ENCODE measurements around the gene ANKRD22.
A peak's percentile ranks its signal among the peaks of the same experiment; 100 is the strongest.
"Not testable (repeated sequence)": the region's sequence is repeated elsewhere in the genome, so short reads cannot be mapped to it uniquely, and the experiment has no call there.

Gene ANKRD22

GRCh38 chr10:88888810-88889445, 37.3 kb upstream of the ANKRD22 start:
- Histone ChIP-seq H3K36me3 (ENCODE audit: control insufficient read depth, insufficient read depth, low read length, severe bottlenecking) (no peaks in the 10 kb centered on the region), H3K4me3 (ENCODE audit: low read length) (no peak overlapping the region), H3K27me3 (replicated peaks; ENCODE audit: control insufficient read depth, insufficient read depth, low read length) (no peaks in the 10 kb centered on the region), H3K4me1 (ENCODE audit: control insufficient read depth, insufficient read depth, low read length) (peaks cover 49% of the 10 kb centered on the region), H3K9me3 (ENCODE audit: control insufficient read depth, low read length) (no peaks in the 10 kb centered on the region), H3K9ac (ENCODE audit: low read length) (no peak overlapping the region)
- DNase-seq (ENCODE audit: low read depth) = no peak

GRCh38 chr10:88886557-88886956, 34.9 kb upstream of the ANKRD22 start:
- Histone ChIP-seq H3K9me3 (ENCODE audit: control insufficient read depth, low read length) (no peaks in the 10 kb centered on the region), H3K4me3 (ENCODE audit: low read length) (no peak overlapping the region), H3K9ac (ENCODE audit: low read length) (no peak overlapping the region), H3K27me3 (replicated peaks; ENCODE audit: control insufficient read depth, insufficient read depth, low read length) (no peaks in the 10 kb centered on the region), H3K36me3 (ENCODE audit: control insufficient read depth, insufficient read depth, low read length, severe bottlenecking) (no peaks in the 10 kb centered on the region), H3K4me1 (ENCODE audit: control insufficient read depth, insufficient read depth, low read length) (peaks cover 47% of the 10 kb centered on the region)
- DNase-seq (ENCODE audit: low read depth) = peak; percentile 21

GRCh38 chr10:88883448-88883809, 31.8 kb upstream of the ANKRD22 start:
- no peaks in the 10 kb centered on the region for H3K36me3 ChIP-seq (ENCODE audit: control insufficient read depth, insufficient read depth, low read length, severe bottlenecking)
- H3K4me3 ChIP-seq (ENCODE audit: low read length) = peak overlapping the region; percentile 85
- no peaks in the 10 kb centered on the region for H3K9me3 ChIP-seq (ENCODE audit: control insufficient read depth, low read length)
- H3K9ac ChIP-seq (ENCODE audit: low read length) = peak overlapping the region; percentile 52
- no peaks in the 10 kb centered on the region for H3K27me3 ChIP-seq (replicated peaks; ENCODE audit: control insufficient read depth, insufficient read depth, low read length)
- peak; percentile 13 for DNase-seq (ENCODE audit: low read depth)
- H3K4me1 ChIP-seq (ENCODE audit: control insufficient read depth, insufficient read depth, low read length) = peaks cover 31% of the 10 kb centered on the region

- DNase-seq (ENCODE audit: low read depth) = peak; percentile 78
- peak overlapping the region; percentile 85 for H3K4me3 ChIP-seq (ENCODE audit: low read length)
- H3K9me3 ChIP-seq (ENCODE audit: control insufficient read depth, low read length) = not testable (repeated sequence)
These were observed 31.2 kb upstream of the ANKRD22 start for GRCh38 chr10:88882646-88883447.

DNA sequence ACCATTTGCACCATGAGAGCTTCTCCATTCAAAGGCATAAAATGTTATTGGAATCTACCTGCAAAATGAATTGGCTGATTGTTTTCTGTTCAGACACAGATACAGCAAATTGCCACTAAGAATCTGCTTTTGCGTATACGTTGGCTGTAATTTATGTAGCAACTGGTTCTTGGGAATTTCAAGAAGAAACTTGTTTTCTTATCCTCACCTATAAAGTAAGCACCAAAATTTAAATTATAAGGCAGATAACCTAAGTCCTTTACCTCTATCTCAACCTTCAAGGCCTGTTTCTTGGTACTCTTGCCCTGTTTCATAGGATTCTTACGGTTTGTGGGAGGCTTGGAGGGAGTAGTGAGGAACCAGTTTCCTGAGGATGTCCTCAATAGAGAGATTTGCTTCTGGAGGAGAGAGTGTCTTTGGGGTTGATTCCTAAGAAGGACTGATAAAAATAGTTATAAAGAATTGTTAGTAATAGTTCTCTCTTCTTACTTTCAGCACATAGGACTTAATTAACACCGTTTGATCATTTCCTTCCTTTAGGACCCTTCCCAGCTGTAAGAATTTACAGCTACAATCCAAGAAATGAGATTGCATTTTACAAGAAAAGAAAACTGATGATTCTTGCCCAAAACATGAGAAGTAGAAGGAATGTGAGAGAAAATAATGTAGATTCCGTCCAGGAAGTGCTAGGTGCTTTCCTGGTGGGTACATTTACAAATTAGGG, 30.4 kb upstream of the ANKRD22 start:
- peak; percentile 19 for DNase-seq (ENCODE audit: low read depth)
- H3K36me3 ChIP-seq (ENCODE audit: control insufficient read depth, insufficient read depth, low read length, severe bottlenecking) = no peaks in the 10 kb centered on the region
- H3K4me1 ChIP-seq (ENCODE audit: control insufficient read depth, insufficient read depth, low read length) = peaks cover 31% of the 10 kb centered on the region
- H3K27me3 ChIP-seq (replicated peaks; ENCODE audit: control insufficient read depth, insufficient read depth, low read length) = no peaks in the 10 kb centered on the region
- no peaks in the 10 kb centered on the region for H3K9me3 ChIP-seq (ENCODE audit: control insufficient read depth, low read length)
- H3K4me3 ChIP-seq (ENCODE audit: low read length) = peak overlapping the region; percentile 85
- H3K9ac ChIP-seq (ENCODE audit: low read length) = peak overlapping the region; percentile 87

More at GRCh38 chr10:88882646-88883447, 31.2 kb upstream of the ANKRD22 start:
- H3K27me3 ChIP-seq (replicated peaks; ENCODE audit: control insufficient read depth, insufficient read depth, low read length); H3K36me3 ChIP-seq (ENCODE audit: control insufficient read depth, insufficient read depth, low read length, severe bottlenecking): not testable (repeated sequence)
- peak overlapping the region; percentile 87 for H3K9ac ChIP-seq (ENCODE audit: low read length)
- peaks cover 31% of the 10 kb centered on the region for H3K4me1 ChIP-seq (ENCODE audit: control insufficient read depth, insufficient read depth, low read length)

GRCh38 chr10:88881320-88881719, 29.7 kb upstream of the ANKRD22 start:
- H3K9me3 ChIP-seq (ENCODE audit: control insufficient read depth, low read length) = no peaks in the 10 kb centered on the region
- H3K27me3 ChIP-seq (replicated peaks; ENCODE audit: control insufficient read depth, insufficient read depth, low read length) = no peaks in the 10 kb centered on the region
- peak; percentile 40 for DNase-seq (ENCODE audit: low read depth)
- H3K36me3 ChIP-seq (ENCODE audit: control insufficient read depth, insufficient read depth, low read length, severe bottlenecking) = no peaks in the 10 kb centered on the region
- H3K4me3 ChIP-seq (ENCODE audit: low read length) = peak overlapping the region; percentile 85
- H3K4me1 ChIP-seq (ENCODE audit: control insufficient read depth, insufficient read depth, low read length) = peaks cover 31% of the 10 kb centered on the region
- peak overlapping the region; percentile 87 for H3K9ac ChIP-seq (ENCODE audit: low read length)

DNA sequence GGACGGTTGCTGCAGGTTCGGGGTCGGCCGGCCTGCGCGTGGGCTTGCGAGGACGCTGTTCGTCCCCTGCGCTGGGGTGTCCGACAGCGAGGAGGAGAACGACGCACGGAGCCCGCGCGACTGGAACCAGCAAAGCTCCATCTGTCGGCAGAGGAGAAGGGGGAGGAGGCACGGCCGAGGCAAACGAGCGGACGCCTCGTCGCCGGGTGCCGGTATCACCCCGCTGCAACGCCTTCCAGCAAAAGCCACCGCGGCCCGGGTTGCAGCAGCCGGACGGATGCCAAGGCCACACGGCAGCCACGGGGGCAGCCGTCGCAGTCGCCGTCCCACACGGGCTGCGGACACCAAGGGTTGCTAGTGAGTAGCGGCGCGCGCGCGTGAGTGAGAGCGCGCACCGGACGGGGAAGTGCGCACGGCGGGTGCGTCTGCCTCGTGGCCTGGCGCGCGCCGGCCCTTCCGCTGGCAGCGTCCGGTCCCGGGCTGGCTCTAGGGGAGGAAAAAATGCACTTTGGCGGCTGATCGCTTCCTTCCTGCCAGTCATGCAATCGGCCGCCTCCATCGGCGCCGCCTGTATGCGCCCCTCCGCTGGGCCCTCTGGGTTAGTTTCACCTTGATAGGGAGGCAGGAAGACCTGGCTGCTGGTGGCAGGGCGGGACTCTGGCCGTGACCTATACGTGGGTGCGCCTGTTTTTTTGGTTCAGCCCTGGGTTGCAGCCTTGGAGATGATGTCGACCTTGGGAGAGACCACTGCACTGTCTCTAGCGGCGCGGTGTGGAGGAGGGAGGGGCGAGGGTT, 28.8 kb upstream of the ANKRD22 start:
- Histone ChIP-seq H3K9me3 (ENCODE audit: control insufficient read depth, low read length) (no peaks in the 10 kb centered on the region), H3K36me3 (ENCODE audit: control insufficient read depth, insufficient read depth, low read length, severe bottlenecking) (no peaks in the 10 kb centered on the region), H3K4me1 (ENCODE audit: control insufficient read depth, insufficient read depth, low read length) (peaks cover 31% of the 10 kb centered on the region), H3K4me3 (ENCODE audit: low read length) (peak overlapping the region; percentile 85), H3K27me3 (replicated peaks; ENCODE audit: control insufficient read depth, insufficient read depth, low read length) (no peaks in the 10 kb centered on the region), H3K9ac (ENCODE audit: low read length) (peak overlapping the region; percentile 87)
- peak; percentile 93 for DNase-seq (ENCODE audit: low read depth)

- H3K4me1 ChIP-seq (ENCODE audit: control insufficient read depth, insufficient read depth, low read length) = peaks cover 31% of the 10 kb centered on the region
- peak; percentile 33 for DNase-seq (ENCODE audit: low read depth)
- no peaks in the 10 kb centered on the region for H3K36me3 ChIP-seq (ENCODE audit: control insufficient read depth, insufficient read depth, low read length, severe bottlenecking)
- no peaks in the 10 kb centered on the region for H3K27me3 ChIP-seq (replicated peaks; ENCODE audit: control insufficient read depth, insufficient read depth, low read length)
- peak within 1 kb of the TSS; percentile 87 for H3K9ac ChIP-seq (ENCODE audit: low read length)
- H3K4me3 ChIP-seq (ENCODE audit: low read length) = peak within 1 kb of the TSS; percentile 85
- no peaks in the 10 kb centered on the region for H3K9me3 ChIP-seq (ENCODE audit: control insufficient read depth, low read length)
These were observed 28.1 kb upstream of the ANKRD22 start, which contains the start of gene STAMBPL1 for GRCh38 chr10:88879534-88880281. TSS of gene STAMBPL1 (plus strand) at chr10:88880245. CDS start at chr10:88901709, 21,464 bp downstream.

DNA sequence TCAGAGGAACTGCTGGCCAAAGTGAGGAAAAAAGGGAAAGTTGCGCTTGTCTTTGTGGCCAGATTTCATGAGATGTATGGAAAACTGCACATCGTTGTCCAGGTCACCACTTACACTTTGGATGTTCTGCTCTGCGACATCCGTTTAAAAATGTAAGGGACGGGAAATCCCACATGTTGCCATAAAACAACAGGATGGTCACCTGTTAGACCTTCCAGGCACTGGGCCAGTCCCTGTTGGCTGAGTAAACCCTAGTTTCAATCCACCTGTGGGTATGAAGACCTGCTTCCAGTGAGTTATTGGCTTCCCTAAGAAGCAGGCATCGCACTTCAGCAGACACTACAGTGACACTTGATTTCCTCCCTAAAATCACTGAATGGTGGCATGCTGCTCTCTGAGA, 25.7 kb upstream of the ANKRD22 start:
- Histone ChIP-seq H3K9me3 (ENCODE audit: control insufficient read depth, low read length) (no peaks in the 10 kb centered on the region), H3K27me3 (replicated peaks; ENCODE audit: control insufficient read depth, insufficient read depth, low read length) (no peaks in the 10 kb centered on the region)

DNA sequence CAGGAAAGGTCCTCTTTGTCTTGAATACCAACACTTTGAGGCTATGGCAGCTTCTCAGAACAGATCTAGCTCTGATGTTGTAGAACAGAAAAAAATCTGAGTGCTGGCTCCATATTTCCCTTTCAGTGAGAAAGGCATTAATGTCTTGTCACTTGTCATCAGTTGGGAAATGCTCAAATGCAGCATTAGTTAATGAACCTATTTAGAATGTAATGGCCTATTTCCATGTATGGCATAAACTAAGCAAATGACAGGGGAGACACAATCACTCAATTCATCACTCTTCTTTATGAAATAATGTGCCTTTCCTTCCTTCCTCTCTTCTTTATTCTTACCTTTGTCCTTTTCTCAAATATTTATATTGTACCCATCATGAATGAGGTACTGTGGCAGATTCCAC, 23.4 kb upstream of the ANKRD22 start:
- Histone ChIP-seq H3K4me1 (ENCODE audit: control insufficient read depth, insufficient read depth, low read length) (peaks cover 7% of the 10 kb centered on the region), H3K9ac (ENCODE audit: low read length) (no peak overlapping the region), H3K27me3 (replicated peaks; ENCODE audit: control insufficient read depth, insufficient read depth, low read length) (no peaks in the 10 kb centered on the region), H3K36me3 (ENCODE audit: control insufficient read depth, insufficient read depth, low read length, severe bottlenecking) (no peaks in the 10 kb centered on the region), H3K4me3 (ENCODE audit: low read length) (no peak overlapping the region), H3K9me3 (ENCODE audit: control insufficient read depth, low read length) (no peaks in the 10 kb centered on the region)
- no peak for DNase-seq (ENCODE audit: low read depth)

More for the DNA sequence above, 25.7 kb upstream of the ANKRD22 start:
- Histone ChIP-seq H3K4me1 (ENCODE audit: control insufficient read depth, insufficient read depth, low read length) (peaks cover 21% of the 10 kb centered on the region), H3K36me3 (ENCODE audit: control insufficient read depth, insufficient read depth, low read length, severe bottlenecking) (no peaks in the 10 kb centered on the region), H3K9ac (ENCODE audit: low read length) (no peak overlapping the region), H3K4me3 (ENCODE audit: low read length) (no peak overlapping the region)
- no peak for DNase-seq (ENCODE audit: low read depth)

All from adipocyte (in vitro differentiated cells).